ENCODE results near the gene CSAG3.
"Not testable (repeated sequence)": the region's sequence is repeated elsewhere in the genome, so short reads cannot be mapped to it uniquely, and the experiment has no call there.

The CSAG3 gene

DNA sequence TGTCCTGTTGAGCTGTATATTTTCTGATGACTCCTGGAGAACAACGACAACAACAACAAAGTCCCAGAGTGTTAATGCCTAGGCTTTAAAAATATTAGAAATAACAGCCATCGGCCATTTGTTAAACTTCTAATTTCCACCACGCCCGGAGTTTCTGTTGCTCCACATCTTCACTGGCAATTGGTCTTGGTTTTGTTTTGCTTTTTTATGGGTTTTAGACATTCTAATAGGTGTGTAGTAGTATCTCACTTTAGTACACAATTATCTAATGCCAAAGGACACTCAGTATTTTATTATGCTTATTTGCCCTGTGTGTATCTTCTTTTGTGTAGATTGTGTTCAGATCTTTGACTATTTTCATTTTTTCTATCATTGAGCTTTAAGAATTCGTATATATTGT lies 20.5 kb upstream of the CSAG3 start:
- H3K4me3 ChIP-seq (replicated peaks; ENCODE audit: low read depth, low read length), result no peak overlapping the region
- TF ChIP-seq, protein P1, sequence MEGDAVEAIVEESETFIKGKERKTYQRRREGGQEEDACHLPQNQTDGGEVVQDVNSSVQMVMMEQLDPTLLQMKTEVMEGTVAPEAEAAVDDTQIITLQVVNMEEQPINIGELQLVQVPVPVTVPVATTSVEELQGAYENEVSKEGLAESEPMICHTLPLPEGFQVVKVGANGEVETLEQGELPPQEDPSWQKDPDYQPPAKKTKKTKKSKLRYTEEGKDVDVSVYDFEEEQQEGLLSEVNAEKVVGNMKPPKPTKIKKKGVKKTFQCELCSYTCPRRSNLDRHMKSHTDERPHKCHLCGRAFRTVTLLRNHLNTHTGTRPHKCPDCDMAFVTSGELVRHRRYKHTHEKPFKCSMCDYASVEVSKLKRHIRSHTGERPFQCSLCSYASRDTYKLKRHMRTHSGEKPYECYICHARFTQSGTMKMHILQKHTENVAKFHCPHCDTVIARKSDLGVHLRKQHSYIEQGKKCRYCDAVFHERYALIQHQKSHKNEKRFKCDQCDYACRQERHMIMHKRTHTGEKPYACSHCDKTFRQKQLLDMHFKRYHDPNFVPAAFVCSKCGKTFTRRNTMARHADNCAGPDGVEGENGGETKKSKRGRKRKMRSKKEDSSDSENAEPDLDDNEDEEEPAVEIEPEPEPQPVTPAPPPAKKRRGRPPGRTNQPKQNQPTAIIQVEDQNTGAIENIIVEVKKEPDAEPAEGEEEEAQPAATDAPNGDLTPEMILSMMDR (IDR thresholded peaks at IDR 0.05; ENCODE audit: low read length, missing control alignments), result no peak
- no peak for DNase-seq (ENCODE audit: low read depth)

DNA sequence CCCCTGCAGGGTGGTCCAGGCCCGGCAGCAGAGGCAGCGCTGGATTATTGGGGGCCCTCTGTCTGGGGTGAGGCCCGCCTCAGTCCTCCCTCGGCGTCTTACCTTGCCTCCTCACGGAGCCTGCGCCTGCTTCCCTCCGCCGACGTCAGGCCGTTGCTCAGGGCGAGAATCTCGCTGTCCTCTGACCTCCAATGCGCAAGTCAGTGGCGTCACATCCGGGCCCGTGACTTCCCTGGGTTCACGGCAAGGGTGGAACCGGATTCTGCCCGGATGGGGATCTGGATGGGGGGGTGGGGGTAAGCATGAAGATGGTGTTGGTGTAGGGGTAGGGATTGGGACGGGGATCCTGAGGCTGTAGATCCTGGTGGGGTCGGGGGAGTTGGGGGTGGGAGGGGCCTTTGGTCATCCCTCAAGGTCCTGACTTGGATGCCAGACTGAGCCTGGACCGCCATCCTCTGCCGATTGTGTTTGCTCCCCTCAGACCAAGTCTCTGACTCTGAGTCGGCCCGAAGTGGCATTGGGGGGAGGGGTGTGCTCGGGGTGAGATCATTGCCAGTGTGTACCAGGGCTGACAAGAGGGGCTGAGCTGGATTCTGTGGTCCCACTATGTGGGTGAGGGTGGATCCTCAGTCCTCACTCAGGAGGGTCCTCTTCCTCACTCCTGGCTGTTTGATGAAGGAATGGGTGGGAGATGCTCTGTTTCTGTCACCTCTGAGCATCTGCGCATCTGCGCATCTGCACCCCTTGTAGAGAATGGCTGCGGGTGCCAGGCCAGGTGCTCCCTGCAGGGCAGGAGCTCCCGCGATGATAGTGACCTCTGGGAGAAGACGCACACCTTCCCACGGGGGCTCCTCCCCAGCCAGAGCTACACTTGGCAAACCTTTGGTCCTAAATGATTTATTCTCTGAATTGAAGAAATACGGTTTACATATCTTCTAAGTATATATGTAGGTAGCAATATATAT lies 5.0 kb upstream of the CSAG3 start, which contains the start of gene MAGEA2:
MAGEA2 (minus strand) TSS at position 157 of the 965 bp plus-strand sequence. CDS start 2,479 bp downstream, outside the sequence.
- DNase-seq (ENCODE audit: low read depth); H3K4me3 ChIP-seq (replicated peaks; ENCODE audit: low read depth, low read length): not testable (repeated sequence)

DNA sequence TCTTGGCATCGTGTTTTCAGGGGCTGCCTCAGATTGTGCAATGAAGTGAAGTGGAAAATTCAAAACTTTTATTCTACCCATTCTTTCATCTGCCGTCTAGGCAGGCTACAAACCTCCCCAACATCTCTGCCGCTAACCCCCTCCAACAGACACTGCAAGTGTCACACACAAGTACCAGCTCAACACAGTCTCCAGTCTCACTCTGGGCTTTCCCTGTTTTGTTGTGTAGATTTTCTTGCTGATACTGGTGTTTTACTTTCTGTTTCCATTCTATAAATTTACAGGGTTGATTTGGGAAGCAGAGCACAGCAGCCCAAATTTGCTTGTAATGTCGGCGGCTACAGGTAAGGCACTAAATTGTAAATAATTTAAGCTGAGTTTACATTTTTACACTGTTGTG lies 4.1 kb upstream of the CSAG3 start:
- not testable (repeated sequence) for DNase-seq (ENCODE audit: low read depth); H3K4me3 ChIP-seq (replicated peaks; ENCODE audit: low read depth, low read length)

DNA sequence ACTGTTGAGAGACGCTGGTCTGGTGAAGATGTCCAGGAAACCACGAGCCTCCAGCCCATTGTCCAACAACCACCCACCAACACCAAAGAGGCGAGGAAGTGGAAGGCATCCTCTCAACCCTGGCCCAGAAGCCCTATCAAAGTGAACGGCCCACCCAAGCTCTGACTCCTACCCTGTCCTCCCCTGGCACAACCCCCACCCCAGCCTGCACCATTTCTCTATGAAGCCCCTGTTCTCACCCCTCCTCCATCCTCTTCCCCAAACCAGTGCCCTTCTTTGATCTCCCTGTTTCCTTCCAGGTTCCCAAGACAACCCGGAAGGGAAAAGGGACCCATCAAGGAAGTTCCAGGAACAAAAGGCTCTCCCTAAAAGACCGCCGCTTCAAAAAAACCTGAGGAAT lies 526 bp downstream of the CSAG3 start:
- DNase-seq (ENCODE audit: low read depth); H3K4me3 ChIP-seq (replicated peaks; ENCODE audit: low read depth, low read length): not testable (repeated sequence)

DNA sequence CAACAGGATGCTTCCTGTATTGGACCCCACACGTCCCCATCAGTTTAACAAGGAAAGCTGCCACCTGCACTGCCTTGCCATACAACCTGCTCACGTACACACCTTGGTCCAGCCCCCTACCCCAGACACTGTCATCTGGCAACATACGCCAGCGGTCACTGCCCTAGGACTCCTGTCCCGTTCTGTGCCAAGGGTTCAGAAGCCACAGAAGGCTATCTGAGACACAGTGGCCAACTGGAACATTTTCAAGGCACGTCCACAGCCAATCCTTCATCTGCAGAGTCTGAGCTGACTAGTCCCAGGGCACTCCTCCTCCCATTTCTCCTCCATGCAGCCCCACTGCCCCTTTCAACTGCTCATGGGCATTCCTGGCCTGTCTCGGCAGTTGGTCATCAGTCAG lies 2.6 kb downstream of the CSAG3 start:
- H3K4me3 ChIP-seq (replicated peaks; ENCODE audit: low read depth, low read length); DNase-seq (ENCODE audit: low read depth): not testable (repeated sequence)

DNA sequence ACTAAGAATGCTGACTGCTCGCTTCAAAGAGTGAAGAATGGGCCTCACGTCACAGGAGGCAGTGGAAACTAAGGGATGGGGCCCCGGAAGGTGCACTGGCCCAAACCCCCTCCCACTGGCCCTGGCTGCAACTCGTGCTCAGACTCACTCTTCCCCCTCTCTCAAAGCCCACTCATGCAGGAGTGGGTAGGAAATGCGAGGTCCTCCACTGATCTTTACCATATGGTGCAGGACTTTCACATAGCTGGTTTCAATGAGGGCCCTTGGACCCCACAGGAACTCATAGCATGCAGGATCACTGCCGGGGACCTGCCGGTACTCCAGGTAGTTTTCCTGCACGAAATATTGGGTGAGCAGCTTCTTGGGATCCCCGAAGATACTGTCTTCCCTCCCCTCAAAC lies 7.5 kb downstream of the CSAG3 start:
- not testable (repeated sequence) for H3K4me3 ChIP-seq (replicated peaks; ENCODE audit: low read depth, low read length); DNase-seq (ENCODE audit: low read depth)

DNA sequence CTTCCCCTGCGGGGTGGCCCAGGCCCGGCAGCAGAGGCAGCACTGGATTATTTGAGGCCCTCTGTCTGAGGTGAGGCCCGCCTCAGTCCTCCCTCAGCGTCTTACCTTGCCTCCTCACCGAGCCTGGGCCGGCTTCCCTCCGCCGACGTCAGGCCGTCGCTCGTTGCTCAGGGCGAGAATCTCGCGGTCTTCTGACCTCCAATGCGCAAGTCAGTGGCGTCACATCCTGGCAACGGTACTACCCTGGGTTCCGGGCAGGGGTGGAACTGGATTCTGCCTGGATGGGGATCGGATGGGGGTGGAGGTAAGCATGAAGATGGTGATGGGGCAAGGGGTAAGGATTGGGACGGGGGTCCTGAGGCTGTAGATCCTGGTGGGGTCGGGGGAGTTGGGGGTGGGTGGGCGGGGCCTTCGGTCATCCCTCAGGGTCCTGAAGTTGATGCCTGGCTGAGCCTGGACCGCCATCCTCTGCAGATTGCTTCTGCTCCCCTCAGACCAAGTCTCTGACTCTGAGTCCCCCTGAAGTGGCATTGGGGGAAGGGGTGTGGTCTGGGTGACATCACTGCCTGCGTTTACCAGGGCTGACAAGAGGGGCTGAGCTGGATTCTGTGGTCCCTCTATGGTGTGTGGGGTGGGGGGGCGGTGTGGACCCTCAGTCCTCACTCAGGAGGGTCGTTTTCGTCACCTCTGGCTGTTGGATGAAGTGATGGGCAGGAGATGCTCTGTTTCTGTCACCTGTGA lies 10.7 kb downstream of the CSAG3 start, which contains the start of gene MAGEA6:
MAGEA6 (minus strand) TSS at position 141 of the 741 bp plus-strand sequence. CDS start 2,039 bp downstream, outside the sequence.
- H3K4me3 ChIP-seq (replicated peaks; ENCODE audit: low read depth, low read length); DNase-seq (ENCODE audit: low read depth): not testable (repeated sequence)

DNA sequence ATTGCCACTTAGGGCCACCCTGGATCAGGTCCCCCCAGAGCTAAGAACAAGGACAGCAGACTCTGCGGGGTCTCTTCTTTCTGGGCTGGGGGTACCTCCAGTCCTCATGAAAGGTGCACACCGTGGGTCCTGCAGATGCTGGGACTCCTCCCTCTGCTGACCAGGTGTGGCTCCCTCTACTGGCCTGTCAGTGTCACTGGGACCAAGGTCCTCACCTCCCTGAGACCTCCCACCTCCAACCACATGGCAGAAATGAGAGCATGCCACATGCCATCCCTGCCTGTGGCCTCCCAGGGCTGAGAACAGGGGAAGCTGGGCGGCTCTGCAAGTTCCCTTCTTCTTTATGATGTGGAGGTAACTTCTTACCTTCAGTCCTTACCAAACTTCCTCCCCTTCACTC lies 28.0 kb downstream of the CSAG3 start:
- DNase-seq (ENCODE audit: low read depth); H3K4me3 ChIP-seq (replicated peaks; ENCODE audit: low read depth, low read length): not testable (repeated sequence)

DNA sequence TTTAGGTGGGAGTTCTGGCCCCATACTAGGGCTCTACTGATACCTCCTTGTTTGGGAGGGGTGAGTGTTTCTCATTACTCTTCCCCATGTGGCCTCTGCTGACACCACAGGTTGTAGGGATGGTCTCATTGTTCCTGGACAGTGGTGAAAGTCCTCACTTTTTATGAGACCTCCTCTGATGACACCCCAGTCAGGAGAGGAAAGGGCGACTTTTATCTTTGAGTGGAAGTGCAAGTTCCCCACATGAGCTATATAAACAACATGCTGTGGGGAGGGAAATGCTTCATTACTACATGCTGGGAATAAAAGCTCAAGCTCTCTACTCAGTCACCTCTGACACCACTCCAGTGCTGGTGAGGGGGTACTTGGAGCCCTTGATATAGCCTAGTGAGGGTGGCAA lies 39.9 kb downstream of the CSAG3 start:
- no peak overlapping the region for H3K4me3 ChIP-seq (replicated peaks; ENCODE audit: low read depth, low read length)
- DNase-seq (ENCODE audit: low read depth), result no peak
- TF ChIP-seq, protein P1 (IDR thresholded peaks at IDR 0.05; ENCODE audit: low read length, missing control alignments), result no peak

DNA sequence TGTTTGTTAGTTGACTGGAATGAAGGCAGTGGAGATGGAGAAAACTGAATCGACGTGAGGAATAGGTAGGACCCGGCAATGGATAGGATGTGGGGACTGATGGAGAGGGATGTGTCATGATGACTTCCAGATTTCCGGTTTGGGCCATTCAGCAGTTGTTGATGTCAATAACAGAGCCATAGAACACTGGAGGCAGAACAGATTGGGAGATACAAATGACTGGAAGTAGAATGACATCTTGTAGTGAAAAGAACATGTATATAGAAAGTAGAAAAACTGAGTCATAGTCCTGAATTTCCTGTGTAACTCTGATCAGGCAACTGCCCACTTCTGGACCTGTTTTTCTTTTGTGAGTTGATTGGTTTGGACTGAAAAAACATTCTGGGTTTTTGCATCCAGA lies 47.0 kb downstream of the CSAG3 start:
- TF ChIP-seq, protein P1 (IDR thresholded peaks at IDR 0.05; ENCODE audit: low read length, missing control alignments), result no peak
- DNase-seq (ENCODE audit: low read depth), result no peak
- H3K4me3 ChIP-seq (replicated peaks; ENCODE audit: low read depth, low read length), result no peak overlapping the region
